A375 (cell line): Measurements from ENCODE around the gene PYGM. TPM values are rescaled to one million over a fixed set of nuclear protein-coding genes. Genes with fewer than 3 reads are reported as not detected.

Experiments used
- total RNA-seq: library from RNA; depleted of rRNA; stranded (reverse); fragments of >200 nt; shearing (Covaris generic); gene quantifications from 2 replicates; pipeline ENCODE4 v1.2.3, GENCODE V29; 2014; rRNA removed

Gene PYGM
- 0.79 and 3.4 TPM in 2 replicates for total RNA-seq

GRCh38 chr11:64759722-64760719 lies at the start of gene PYGM:
PYGM (minus strand) TSS chr11:64759974; CDS start chr11:64759898, 76 bp downstream.

GRCh38 chr11:64803158-64803845 lies 43.5 kb upstream of the PYGM start, which contains the start of gene MAP4K2:
MAP4K2 (minus strand) TSS chr11:64803214; CDS start chr11:64803149, 65 bp downstream.

GRCh38 chr11:64778473-64779298 lies 18.9 kb upstream of the PYGM start, which contains the start of gene SF1:
SF1 (minus strand) TSS chr11:64778542; CDS start chr11:64778392, 150 bp downstream.

GRCh38 chr11:64743591-64744543 lies 15.9 kb downstream of the PYGM start, which contains the start of gene RASGRP2:
RASGRP2 (minus strand) TSS chr11:64744142; CDS start chr11:64742866, 1,276 bp downstream.

GRCh38 chr11:64723117-64723906 lies 36.5 kb downstream of the PYGM start, which contains the start of gene NRXN2:
NRXN2 (minus strand) TSS chr11:64723197; CDS start chr11:64713699, 9,498 bp downstream.

Other genes starting within 250 kb of the PYGM start
- 0.42 and 0.60 TPM in 2 replicates for gene SLC22A11, start 204.0 kb downstream of the PYGM start, total RNA-seq
- gene SLC22A12, start 168.8 kb downstream of the PYGM start, total RNA-seq: not detected in 2 replicates
- 0.24 and 0.26 TPM in 2 replicates for gene NRXN2, start 36.8 kb downstream of the PYGM start, total RNA-seq
- 0.19 TPM in 1 of 2 replicates, not detected in the other for gene RASGRP2, start 15.8 kb downstream of the PYGM start, total RNA-seq
- gene SF1, start 18.6 kb upstream of the PYGM start, total RNA-seq: 242 and 318 TPM in 2 replicates
- gene MAP4K2, start 43.2 kb upstream of the PYGM start, total RNA-seq: 24.3 and 25.6 TPM in 2 replicates
- 21.1 and 22.3 TPM in 2 replicates for gene MEN1, start 50.6 kb upstream of the PYGM start, total RNA-seq
- 0.29 and 0.57 TPM in 2 replicates for gene CDC42BPG, start 84.7 kb upstream of the PYGM start, total RNA-seq
- gene EHD1, start 118.6 kb upstream of the PYGM start, total RNA-seq: 86.6 and 93.6 TPM in 2 replicates
- 19.0 and 19.6 TPM in 2 replicates for gene ATG2A, start 157.2 kb upstream of the PYGM start, total RNA-seq
- 10.2 and 10.6 TPM in 2 replicates for gene PPP2R5B, start 164.7 kb upstream of the PYGM start, total RNA-seq
- gene GPHA2, start 175.9 kb upstream of the PYGM start, total RNA-seq: not detected in 2 replicates
- gene MAJIN, start 212.1 kb upstream of the PYGM start, total RNA-seq: not detected in 2 replicates
- gene BATF2, start 237.0 kb upstream of the PYGM start, total RNA-seq: 1.3 TPM in 2 replicates